Adrenal gland (tissue), 12 donors: Measurements from ENCODE around the gene TMEM232. TPM values are rescaled to one million over a fixed set of nuclear protein-coding genes. Genes with fewer than 3 reads are reported as not detected.

Experiments used
- DNase-seq, 7 donors: peaks; one replicate each; pipeline ENCODE4 v3.0.0-alpha.2; 2019 to 2020
- H3K27ac ChIP-seq, 5 donors: fragments of 200-600 bp; sonication (generic) in 4 of 5; 1 replicate in 3 of 5; 2 replicates in 2 of 5; pipeline versions ENCODE4 v1.5.1 to v1.8.0; 2016 to 2020; ENCODE audit warnings: mild to moderate bottlenecking in 1 of 5
- H3K27me3 ChIP-seq: fragments of 200-600 bp; 2 replicates; pipeline ENCODE4 v1.8.0; 2021
- H3K36me3 ChIP-seq, 2 donors: fragments of 200-600 bp; replicated peaks in 1 of 2; 1 replicate in 1 of 2; 2 replicates in 1 of 2; pipeline versions ENCODE4 v1.5.1 to v1.8.0; 2018 to 2022
- H3K4me1 ChIP-seq, 2 donors: fragments of 200-600 bp; replicated peaks in 1 of 2; 1 replicate in 1 of 2; 2 replicates in 1 of 2; pipeline versions ENCODE4 v1.5.1 to v1.8.0; 2018 to 2021
- H3K4me3 ChIP-seq, 4 donors: fragments of 200-600 bp; sonication (generic) in 3 of 4; one replicate each; pipeline ENCODE4 v1.5.1; 2016 to 2018
- H3K9me3 ChIP-seq, 3 donors: fragments of 200-600 bp; sonication (generic) in 1 of 3; replicated peaks in 1 of 3; 1 replicate in 2 of 3; 2 replicates in 1 of 3; pipeline versions ENCODE4 v1.5.1 to v1.8.0; 2016 to 2021
- POLR2A ChIP-seq, 2 donors: fragments of 450-650 bp; IDR thresholded peaks; one replicate each; pipeline ENCODE4 v1.6.1; 2017; ENCODE audit warnings: antibody characterized with exemption in 2 of 2, mild to moderate bottlenecking in 2 of 2, moderate library complexity in 1 of 2
- WGBS, 4 donors: extraction: QIAGEN DNeasy Blood & Tissue Kit in 2 of 4; methylation state at CpG; one replicate each; pipeline versions ENCODE4 v1.1.5 to v1.1.7; 2013 to 2017; 5-methylcytosine and 5-hydroxymethylcytosine counted together
- intact Hi-C, 2 donors: fragments of 100-400 bp; cut with DNase I; formaldehyde crosslinking; loops; one replicate each; pipeline versions ENCODE4 v1.14.1 to v1.15.0; 2022 to 2023
- polyA plus RNA-seq, 3 donors: library from polyadenylated mRNA; stranded (reverse); fragments of 200-250 nt in 2 of 3; fragments of 350-450 nt in 1 of 3; fragmentation: Illumina TruSeq in 1 of 3; extraction: RNeasy Lipid Tissue Mini Kit (QIAGEN cat#74804) in 1 of 3; gene quantifications; one replicate each; pipeline ENCODE4 v1.2.3, GENCODE V29; 2013 to 2014
- total RNA-seq, 9 donors: library from RNA; depleted of rRNA in 4 of 9; stranded (reverse); fragments of >200 nt in 4 of 9; fragments of 120-200 nt in 1 of 9; fragmentation: NEBNext Ultra II Directional in 1 of 9; extraction: Animal tissue kit (Norgen Biotek cat#: 25700) in 1 of 9; gene quantifications; one replicate each; pipeline versions ENCODE4 v1.1.0 to v1.2.4, GENCODE V29; 2013 to 2023
- TF ChIP-seq, protein P1 (sequence below), 6 experiments: fragments of 450-650 bp in 4 of 6; fragments of 200-600 bp in 2 of 6; sonication (generic) in 1 of 6; IDR thresholded peaks; 1 replicate in 5 of 6; 2 replicates in 1 of 6; pipeline versions ENCODE4 v1.5.1 to v1.8.0; 2016 to 2021; ENCODE audit warnings: antibody characterized with exemption in 6 of 6, mild to moderate bottlenecking in 2 of 6, moderate library complexity in 1 of 6
- donor health status: healthy with polysubstance abuse.
- donor health status: Bipolar disorder and iron deficiency.
- donor health status: DM: yes; HTN: yes; CAD: no.
- donor health status: DM: no; HTN: no; CAD: no.
- donor health status: DM: no; HTN: no; CAD: no.
- donor health status: DM: yes; HTN: yes; CAD: no.

Gene TMEM232
- total and polyA plus RNA-seq, 12 donors = 0.96 to 16.6 (median 4.5) TPM

DNA sequence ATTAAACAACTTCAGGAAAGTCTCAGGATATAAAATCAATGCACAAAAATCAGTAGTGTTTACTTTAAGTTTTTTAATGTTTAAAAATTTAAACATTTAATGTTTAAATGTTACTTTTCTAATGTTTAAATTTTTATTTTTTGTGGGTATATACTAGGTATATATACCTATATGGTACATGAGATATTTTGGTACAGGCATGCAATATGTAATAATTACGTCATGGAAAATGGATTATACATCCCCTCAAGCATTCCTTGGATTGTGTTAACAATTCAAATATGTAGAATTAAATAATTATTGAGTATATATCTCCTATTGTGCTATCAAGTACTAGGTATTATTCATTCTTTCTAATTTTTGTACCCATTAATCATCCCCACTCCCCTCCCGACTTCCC, 291.3 kb downstream of the TMEM232 start:
- Histone ChIP-seq H3K9me3 (no peaks in the 10 kb centered on the region), H3K27ac (no peak overlapping the region), H3K4me1 (peaks cover 5 to 6% of the 10 kb centered on the region in 2 donors), H3K4me3 (no peak overlapping the region), H3K36me3 (no peaks in the 10 kb centered on the region), H3K27me3 (no peaks in the 10 kb centered on the region)
- DNase-seq = no peak
- no peak for TF ChIP-seq POLR2A (IDR thresholded peaks at IDR 0.05)
- TF ChIP-seq, protein P1, sequence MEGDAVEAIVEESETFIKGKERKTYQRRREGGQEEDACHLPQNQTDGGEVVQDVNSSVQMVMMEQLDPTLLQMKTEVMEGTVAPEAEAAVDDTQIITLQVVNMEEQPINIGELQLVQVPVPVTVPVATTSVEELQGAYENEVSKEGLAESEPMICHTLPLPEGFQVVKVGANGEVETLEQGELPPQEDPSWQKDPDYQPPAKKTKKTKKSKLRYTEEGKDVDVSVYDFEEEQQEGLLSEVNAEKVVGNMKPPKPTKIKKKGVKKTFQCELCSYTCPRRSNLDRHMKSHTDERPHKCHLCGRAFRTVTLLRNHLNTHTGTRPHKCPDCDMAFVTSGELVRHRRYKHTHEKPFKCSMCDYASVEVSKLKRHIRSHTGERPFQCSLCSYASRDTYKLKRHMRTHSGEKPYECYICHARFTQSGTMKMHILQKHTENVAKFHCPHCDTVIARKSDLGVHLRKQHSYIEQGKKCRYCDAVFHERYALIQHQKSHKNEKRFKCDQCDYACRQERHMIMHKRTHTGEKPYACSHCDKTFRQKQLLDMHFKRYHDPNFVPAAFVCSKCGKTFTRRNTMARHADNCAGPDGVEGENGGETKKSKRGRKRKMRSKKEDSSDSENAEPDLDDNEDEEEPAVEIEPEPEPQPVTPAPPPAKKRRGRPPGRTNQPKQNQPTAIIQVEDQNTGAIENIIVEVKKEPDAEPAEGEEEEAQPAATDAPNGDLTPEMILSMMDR (IDR thresholded peaks at IDR 0.05) = no peak
- WGBS, 4 donors = 60 to 86% (median 78%) methylated on average over 2 of the region's 2 CpGs
- intact Hi-C loops = no loop called here

DNA sequence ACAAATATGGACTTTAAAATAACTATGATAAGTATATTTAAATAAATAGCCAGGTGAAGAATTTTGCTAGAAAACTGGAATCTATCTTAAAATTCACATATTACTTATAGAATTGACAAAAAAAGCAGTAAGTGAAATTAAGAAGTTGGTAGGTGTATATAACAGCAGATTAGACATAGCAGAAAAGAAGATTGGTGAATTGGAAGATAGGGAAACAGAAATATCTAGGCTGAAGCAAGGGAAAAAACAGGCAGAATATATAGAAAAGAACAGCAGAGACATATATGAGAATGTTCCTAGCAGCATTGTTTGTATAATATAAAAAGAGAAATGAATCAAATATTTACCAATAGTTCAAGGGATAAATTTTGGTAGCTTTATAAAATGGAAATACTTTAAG, 294.9 kb downstream of the TMEM232 start:
- no peak for TF ChIP-seq POLR2A (IDR thresholded peaks at IDR 0.05)
- TF ChIP-seq, protein P1 (IDR thresholded peaks at IDR 0.05) = no peak
- Histone ChIP-seq H3K4me1 (no peaks in the 10 kb centered on the region), H3K27ac (no peak overlapping the region), H3K36me3 (no peaks in the 10 kb centered on the region), H3K9me3 (no peaks in the 10 kb centered on the region), H3K27me3 (no peaks in the 10 kb centered on the region), H3K4me3 (no peak overlapping the region)
- intact Hi-C loops = no loop called here
- no peak for DNase-seq

DNA sequence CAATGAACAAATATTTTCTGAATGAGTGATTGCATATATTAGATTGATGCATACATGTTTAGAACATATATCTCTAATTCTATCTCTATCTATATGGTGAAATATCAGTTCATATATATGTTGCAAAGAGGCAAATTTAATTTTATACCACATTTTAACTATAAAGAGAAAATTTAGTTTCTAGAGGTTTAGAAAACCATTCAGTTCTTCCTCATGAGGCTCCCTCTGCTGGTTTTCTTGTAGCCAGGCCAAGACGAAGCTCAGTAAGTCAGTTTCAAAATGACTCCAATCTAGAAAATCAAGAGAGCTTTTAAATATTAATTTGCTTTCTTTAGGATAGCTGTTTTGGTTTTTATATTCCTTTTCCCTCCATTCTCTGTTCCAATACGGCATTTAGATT, 312.1 kb downstream of the TMEM232 start:
- WGBS, 4 donors = 39 to 48% (median 40%) methylated on average over 2 of the region's 2 CpGs

DNA sequence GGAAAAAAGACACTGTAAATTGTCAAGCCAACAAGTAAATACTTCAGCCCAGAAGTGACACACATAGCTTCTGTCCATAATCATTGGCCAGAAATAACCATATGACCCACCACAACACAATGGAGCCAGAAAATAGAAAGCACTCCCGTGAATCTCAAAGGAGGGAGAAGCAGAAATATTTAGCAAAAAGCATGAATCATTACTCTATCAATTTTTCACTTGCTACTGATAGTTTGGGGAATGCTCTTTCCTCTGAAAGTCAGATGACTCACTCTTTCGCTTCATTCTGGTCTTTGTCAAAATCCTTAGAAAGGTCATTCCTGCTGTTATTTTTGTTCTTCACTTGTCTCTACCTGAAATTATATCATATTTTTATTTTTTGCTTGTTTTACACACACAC, 312.6 kb downstream of the TMEM232 start:
- Histone ChIP-seq H3K9me3 (no peaks in the 10 kb centered on the region), H3K36me3 (no peaks in the 10 kb centered on the region), H3K27ac (no peak overlapping the region), H3K27me3 (no peaks in the 10 kb centered on the region), H3K4me3 (no peak overlapping the region), H3K4me1 (peaks cover 6 to 18% of the 10 kb centered on the region in 2 donors)
- no peak for TF ChIP-seq POLR2A (IDR thresholded peaks at IDR 0.05)
- TF ChIP-seq, protein P1 (IDR thresholded peaks at IDR 0.05) = no peak
- 32 to 47% (median 40%) methylated on average over 2 of the region's 2 CpGs for WGBS, 4 donors
- DNase-seq = peak in 1 of 7 donors; percentile 7
- intact Hi-C loops = no loop called here

More for the DNA sequence above, 312.1 kb downstream of the TMEM232 start:
- intact Hi-C loops = no loop called here
- peak in 1 of 7 donors; percentile 8 for DNase-seq
- Histone ChIP-seq H3K9me3 (no peaks in the 10 kb centered on the region), H3K27ac (no peak overlapping the region), H3K4me1 (peaks cover 6 to 18% of the 10 kb centered on the region in 2 donors), H3K36me3 (no peaks in the 10 kb centered on the region), H3K27me3 (no peaks in the 10 kb centered on the region), H3K4me3 (no peak overlapping the region)
- no peak for TF ChIP-seq POLR2A (IDR thresholded peaks at IDR 0.05)
- TF ChIP-seq, protein P1 (IDR thresholded peaks at IDR 0.05) = peak in 3 of 6 experiments; percentile 35 to 42 (median 38)
